Astrocyte (in vitro differentiated cells and primary cell): ENCODE data around the gene CALCOCO2.

ENCODE experiments used
- EZH2 ChIP-seq: IDR thresholded peaks from 2 replicates; pipeline ENCODE4 v1.6.1; 2012; ENCODE audit warnings: mild to moderate bottlenecking, low read length, inconsistent platforms; ENCODE audit not compliant: insufficient read depth
- TF ChIP-seq, protein P1 (sequence below): IDR thresholded peaks from 2 replicates; pipeline ENCODE4 v1.5.1; 2011; ENCODE audit warnings: low read depth, mild to moderate bottlenecking, inconsistent platforms, low read length, moderate library complexity; ENCODE audit not compliant: insufficient read depth

DNA sequence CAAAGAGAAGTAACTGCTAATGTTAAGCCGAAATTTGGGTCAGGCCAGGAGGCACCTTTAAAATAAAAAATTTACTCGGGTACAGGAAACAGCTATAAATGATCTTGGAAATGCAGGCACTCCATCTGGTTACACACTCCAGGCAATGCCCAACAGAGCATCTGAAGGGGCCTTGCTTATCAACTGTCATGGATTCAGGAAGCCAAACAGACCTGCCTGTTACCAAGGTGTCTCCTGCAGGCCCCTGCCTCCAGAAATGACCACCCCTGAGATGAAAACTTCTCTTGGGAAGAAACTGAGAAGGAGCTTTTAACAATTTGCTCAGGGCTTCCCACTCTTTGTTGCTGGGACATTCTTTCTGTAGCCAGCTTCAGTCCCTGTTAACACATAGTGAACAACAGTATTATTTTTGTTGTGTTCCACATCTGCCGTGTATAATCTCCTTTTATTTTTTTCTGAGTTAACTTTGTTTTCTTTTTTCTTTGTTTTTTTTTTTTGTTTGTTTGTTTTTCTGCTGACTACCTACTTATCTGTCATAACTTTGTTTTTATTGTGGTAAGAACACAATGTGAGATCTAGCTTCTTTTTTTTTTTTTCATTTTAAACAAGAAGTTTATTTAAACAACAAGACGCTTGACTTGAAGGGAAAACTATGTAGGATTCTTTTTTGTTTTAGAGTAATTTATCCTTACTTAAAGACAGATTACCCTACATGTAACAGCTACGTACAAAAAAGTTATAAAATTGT lies 43.0 kb downstream of the CALCOCO2 start:
- TF ChIP-seq, protein P1, sequence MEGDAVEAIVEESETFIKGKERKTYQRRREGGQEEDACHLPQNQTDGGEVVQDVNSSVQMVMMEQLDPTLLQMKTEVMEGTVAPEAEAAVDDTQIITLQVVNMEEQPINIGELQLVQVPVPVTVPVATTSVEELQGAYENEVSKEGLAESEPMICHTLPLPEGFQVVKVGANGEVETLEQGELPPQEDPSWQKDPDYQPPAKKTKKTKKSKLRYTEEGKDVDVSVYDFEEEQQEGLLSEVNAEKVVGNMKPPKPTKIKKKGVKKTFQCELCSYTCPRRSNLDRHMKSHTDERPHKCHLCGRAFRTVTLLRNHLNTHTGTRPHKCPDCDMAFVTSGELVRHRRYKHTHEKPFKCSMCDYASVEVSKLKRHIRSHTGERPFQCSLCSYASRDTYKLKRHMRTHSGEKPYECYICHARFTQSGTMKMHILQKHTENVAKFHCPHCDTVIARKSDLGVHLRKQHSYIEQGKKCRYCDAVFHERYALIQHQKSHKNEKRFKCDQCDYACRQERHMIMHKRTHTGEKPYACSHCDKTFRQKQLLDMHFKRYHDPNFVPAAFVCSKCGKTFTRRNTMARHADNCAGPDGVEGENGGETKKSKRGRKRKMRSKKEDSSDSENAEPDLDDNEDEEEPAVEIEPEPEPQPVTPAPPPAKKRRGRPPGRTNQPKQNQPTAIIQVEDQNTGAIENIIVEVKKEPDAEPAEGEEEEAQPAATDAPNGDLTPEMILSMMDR = no peak
- TF ChIP-seq EZH2 = no peak
